Cardiac muscle cell (in vitro differentiated cells and primary cell): ENCODE results near the gene CTNNA3. TPM values are rescaled to one million over a fixed set of nuclear protein-coding genes. Genes with fewer than 3 reads are reported as not detected.

Experiments used
- DNase-seq, 2 donors: peaks; one replicate each; pipeline versions ENCODE4 v3.0.0 to v3.0.0-alpha.2; 2010 to 2017; ENCODE audit warnings: low read depth in 1 of 2, low spot score in 1 of 2
- H3K27ac ChIP-seq: fragments of 200-600 bp; sonication (generic); 2 replicates; pipeline ENCODE4 v1.5.1; 2016
- H3K27me3 ChIP-seq: fragments of 200-600 bp; sonication (generic); 2 replicates; pipeline ENCODE4 v1.6.0; 2016; ENCODE audit warnings: control low read depth
- H3K36me3 ChIP-seq: fragments of 200-600 bp; sonication (generic); 2 replicates; pipeline ENCODE4 v1.5.1; 2016; ENCODE audit warnings: control low read depth
- H3K4me1 ChIP-seq: fragments of 200-600 bp; sonication (generic); 2 replicates; pipeline ENCODE4 v1.8.1; 2017; ENCODE audit warnings: low read depth, mild to moderate bottlenecking, mixed run types
- H3K4me3 ChIP-seq: fragments of 200-600 bp; sonication (generic); 2 replicates; pipeline ENCODE4 v1.5.1; 2016; ENCODE audit warnings: mild to moderate bottlenecking
- H3K9me3 ChIP-seq: fragments of 200-600 bp; sonication (generic); 2 replicates; pipeline ENCODE4 v1.5.1; 2017; ENCODE audit warnings: low read depth, mild to moderate bottlenecking, control low read depth
- polyA plus RNA-seq: library from polyadenylated mRNA; unstranded; fragments of >200 nt; fragmentation: Nextera tagmentation; extraction: Ambion mirVana; gene quantifications from 2 replicates; pipeline ENCODE4 v1.2.1, GENCODE V29; 2016
- total RNA-seq: library from RNA; depleted of rRNA; stranded (reverse); fragments of >200 nt; gene quantifications from 2 replicates; pipeline ENCODE4 v1.2.3, GENCODE V29; 2016
- TF ChIP-seq, protein P1 (sequence below): IDR thresholded peaks from 2 replicates; pipeline ENCODE4 v1.5.1; 2012; ENCODE audit warnings: low read depth, mild to moderate bottlenecking, low read length

CTNNA3 gene
- total and polyA plus RNA-seq, 2 experiments from 2014 or later = 55.8 to 71.7 TPM

DNA sequence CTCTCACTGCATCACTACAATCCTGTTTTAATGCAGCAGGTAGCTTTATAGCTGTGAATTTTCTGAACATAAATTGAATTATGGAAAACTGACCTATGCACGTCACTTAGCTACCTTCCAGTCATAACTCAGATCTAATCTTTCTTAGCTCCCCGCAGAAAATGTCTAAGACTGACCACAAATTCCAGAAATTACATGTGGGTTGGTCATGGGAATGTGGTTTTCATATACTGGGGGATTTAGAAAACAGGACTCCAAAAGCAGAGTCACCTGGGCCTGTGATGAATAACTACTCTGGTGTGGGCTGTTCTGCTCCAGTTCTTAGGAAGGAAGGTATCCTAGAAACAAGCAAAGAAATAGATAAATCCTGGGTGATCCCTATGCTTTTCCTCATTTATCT, 948.5 kb downstream of the CTNNA3 start:
- Histone ChIP-seq H3K9me3 (no peaks in the 10 kb centered on the region), H3K27ac (no peak overlapping the region), H3K4me3 (no peak overlapping the region), H3K27me3 (no peaks in the 10 kb centered on the region), H3K36me3 (no peaks in the 10 kb centered on the region), H3K4me1 (no peaks in the 10 kb centered on the region)
- TF ChIP-seq, protein P1, sequence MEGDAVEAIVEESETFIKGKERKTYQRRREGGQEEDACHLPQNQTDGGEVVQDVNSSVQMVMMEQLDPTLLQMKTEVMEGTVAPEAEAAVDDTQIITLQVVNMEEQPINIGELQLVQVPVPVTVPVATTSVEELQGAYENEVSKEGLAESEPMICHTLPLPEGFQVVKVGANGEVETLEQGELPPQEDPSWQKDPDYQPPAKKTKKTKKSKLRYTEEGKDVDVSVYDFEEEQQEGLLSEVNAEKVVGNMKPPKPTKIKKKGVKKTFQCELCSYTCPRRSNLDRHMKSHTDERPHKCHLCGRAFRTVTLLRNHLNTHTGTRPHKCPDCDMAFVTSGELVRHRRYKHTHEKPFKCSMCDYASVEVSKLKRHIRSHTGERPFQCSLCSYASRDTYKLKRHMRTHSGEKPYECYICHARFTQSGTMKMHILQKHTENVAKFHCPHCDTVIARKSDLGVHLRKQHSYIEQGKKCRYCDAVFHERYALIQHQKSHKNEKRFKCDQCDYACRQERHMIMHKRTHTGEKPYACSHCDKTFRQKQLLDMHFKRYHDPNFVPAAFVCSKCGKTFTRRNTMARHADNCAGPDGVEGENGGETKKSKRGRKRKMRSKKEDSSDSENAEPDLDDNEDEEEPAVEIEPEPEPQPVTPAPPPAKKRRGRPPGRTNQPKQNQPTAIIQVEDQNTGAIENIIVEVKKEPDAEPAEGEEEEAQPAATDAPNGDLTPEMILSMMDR = no peak
- DNase-seq = peak in 1 of 2 donors; percentile 77

DNA sequence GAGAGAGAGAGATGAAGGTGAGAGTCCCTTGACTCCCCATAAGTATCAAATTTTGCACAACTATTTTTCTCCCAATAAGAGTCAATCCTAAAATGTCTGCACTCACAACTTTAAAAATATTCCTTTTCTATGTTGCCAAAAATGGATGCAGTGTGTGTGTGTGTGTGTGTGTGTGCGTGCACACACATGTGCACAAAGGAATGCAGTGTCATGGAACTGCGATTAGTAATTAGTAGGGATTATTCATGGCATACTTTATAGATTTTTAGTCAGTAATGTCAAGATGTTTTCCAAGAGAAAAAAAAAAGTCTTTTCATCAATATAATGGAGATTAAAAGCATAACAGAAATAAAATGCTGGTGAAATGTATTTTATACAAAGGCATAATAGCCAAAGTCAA, 949.3 kb downstream of the CTNNA3 start:
- Histone ChIP-seq H3K4me1 (no peaks in the 10 kb centered on the region), H3K4me3 (no peak overlapping the region), H3K27ac (no peak overlapping the region), H3K27me3 (no peaks in the 10 kb centered on the region), H3K36me3 (no peaks in the 10 kb centered on the region), H3K9me3 (no peaks in the 10 kb centered on the region)
- no peak for DNase-seq
- TF ChIP-seq, protein P1 = no peak

DNA sequence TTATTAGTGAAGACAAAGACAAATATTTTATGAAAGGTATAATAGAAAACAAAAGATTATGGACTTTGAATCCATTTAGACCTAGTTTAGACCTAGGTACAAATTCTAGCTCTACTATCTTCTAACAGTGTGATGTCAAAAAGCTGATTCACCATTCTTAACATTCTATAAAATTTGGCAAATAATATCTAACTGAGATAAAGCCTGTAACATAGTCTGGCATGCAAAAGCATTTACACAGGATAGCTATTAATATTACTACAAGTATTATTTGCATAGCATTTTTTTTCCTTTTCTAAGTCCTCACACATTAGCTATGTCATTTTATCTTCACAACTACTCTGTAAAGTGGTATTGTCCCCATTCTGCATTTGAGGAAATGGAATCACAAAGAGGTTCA, 949.7 kb downstream of the CTNNA3 start:
- DNase-seq = peak in 1 of 2 donors; percentile 17
- no peaks in the 10 kb centered on the region for H3K27me3 ChIP-seq
- H3K27ac ChIP-seq = no peak overlapping the region
- TF ChIP-seq, protein P1 = no peak
- H3K9me3 ChIP-seq = no peaks in the 10 kb centered on the region
- H3K36me3 ChIP-seq = no peaks in the 10 kb centered on the region
- no peak overlapping the region for H3K4me3 ChIP-seq
- H3K4me1 ChIP-seq = no peaks in the 10 kb centered on the region

DNA sequence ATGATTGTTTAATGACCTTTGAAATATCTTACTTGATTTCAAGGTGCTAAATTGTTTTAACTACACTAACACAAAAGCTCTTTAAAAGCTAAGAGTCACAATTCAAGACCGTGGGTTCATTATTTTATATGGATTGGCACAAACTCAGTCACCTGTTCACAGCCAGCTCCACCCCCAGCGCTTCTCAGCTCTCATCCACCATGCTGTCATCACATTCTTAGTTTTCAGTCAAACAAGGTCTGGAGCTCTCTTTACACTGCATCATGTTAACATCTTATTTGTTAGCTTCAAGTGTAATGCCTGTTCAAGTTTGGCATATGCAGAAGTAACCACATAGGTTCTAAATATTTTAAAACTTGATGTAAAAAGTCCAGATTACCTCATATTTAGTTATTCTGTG, 951.1 kb downstream of the CTNNA3 start:
- Histone ChIP-seq H3K27me3 (no peaks in the 10 kb centered on the region), H3K4me3 (no peak overlapping the region), H3K27ac (no peak overlapping the region), H3K9me3 (no peaks in the 10 kb centered on the region), H3K4me1 (no peaks in the 10 kb centered on the region), H3K36me3 (no peaks in the 10 kb centered on the region)
- TF ChIP-seq, protein P1 = no peak
- DNase-seq = peak in 1 of 2 donors; percentile 21

DNA sequence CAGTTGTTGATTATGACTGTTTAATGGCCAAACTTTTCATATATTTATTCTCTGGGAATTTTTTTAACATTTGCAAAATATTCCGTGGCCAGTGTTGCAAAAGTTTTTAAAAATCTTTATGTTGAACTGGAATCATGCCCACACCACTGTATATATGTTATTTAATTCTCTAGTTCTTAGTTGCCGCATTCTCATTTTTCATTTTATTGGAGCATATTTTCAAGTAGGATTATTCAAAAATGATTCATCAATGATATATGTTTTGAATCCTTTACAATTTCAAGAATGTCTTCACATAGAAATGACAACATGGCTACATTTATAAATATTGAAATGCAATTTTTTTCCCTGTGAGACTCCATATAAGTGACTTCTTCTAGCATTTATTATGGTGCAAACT, 958.8 kb downstream of the CTNNA3 start:
- Histone ChIP-seq H3K9me3 (no peaks in the 10 kb centered on the region), H3K36me3 (no peaks in the 10 kb centered on the region), H3K4me3 (no peak overlapping the region), H3K27ac (no peak overlapping the region), H3K27me3 (no peaks in the 10 kb centered on the region), H3K4me1 (no peaks in the 10 kb centered on the region)
- TF ChIP-seq, protein P1 = no peak
- DNase-seq = no peak
